Heart left ventricle (tissue), 16 donors: ENCODE results near the gene NOVA2. TPM values are rescaled to one million over a fixed set of nuclear protein-coding genes. Genes with fewer than 3 reads are reported as not detected.

ENCODE experiments used
- ATAC-seq, 4 donors: fragments of 200-7000 bp; cut with Tn5 transposase; one replicate each; pipeline ENCODE4 v1.9.1; 2020 to 2022; ENCODE audit warnings: moderate library complexity in 4 of 4, mild to moderate bottlenecking in 3 of 4, moderate number of reproducible peaks in 1 of 4
- DNase-seq, 5 donors: peaks; one replicate each; pipeline ENCODE4 v3.0.0-alpha.2; 2020
- H3K27ac ChIP-seq, 12 donors: fragments of 200-600 bp; sonication (generic) in 4 of 12; one replicate each; pipeline versions ENCODE4 v1.5.0 to v1.8.0; 2016 to 2022; ENCODE audit warnings: mild to moderate bottlenecking in 2 of 12
- H3K27me3 ChIP-seq, 9 donors: fragments of 200-600 bp; sonication (generic) in 2 of 9; one replicate each; pipeline versions ENCODE4 v1.5.1 to v1.8.0; 2016 to 2022; ENCODE audit warnings: mild to moderate bottlenecking in 3 of 9
- H3K36me3 ChIP-seq, 9 donors: fragments of 200-600 bp; sonication (generic) in 2 of 9; one replicate each; pipeline versions ENCODE4 v1.5.0 to v1.8.0; 2018 to 2022; ENCODE audit warnings: mild to moderate bottlenecking in 2 of 9
- H3K4me1 ChIP-seq, 12 donors: fragments of 200-600 bp; sonication (generic) in 4 of 12; one replicate each; pipeline versions ENCODE4 v1.5.0 to v1.8.0; 2016 to 2022; ENCODE audit warnings: mild to moderate bottlenecking in 3 of 12
- H3K4me3 ChIP-seq, 12 donors: fragments of 200-600 bp; sonication (generic) in 4 of 12; one replicate each; pipeline versions ENCODE4 v1.5.0 to v1.8.0; 2017 to 2022; ENCODE audit warnings: mild to moderate bottlenecking in 9 of 12, moderate library complexity in 4 of 12
- H3K9me3 ChIP-seq, 12 donors: fragments of 200-600 bp; sonication (generic) in 4 of 12; one replicate each; pipeline versions ENCODE4 v1.5.0 to v1.8.0; 2016 to 2022; ENCODE audit warnings: mild to moderate bottlenecking in 1 of 12
- CTCF ChIP-seq, 12 donors: fragments of 200-600 bp; sonication (generic) in 4 of 12; IDR thresholded peaks; one replicate each; pipeline versions ENCODE4 v1.5.0 to v1.8.0; 2018 to 2022; ENCODE audit warnings: antibody characterized with exemption in 12 of 12, mild to moderate bottlenecking in 5 of 12
- POLR2A ChIP-seq, 2 donors: fragments of 450-650 bp; IDR thresholded peaks; one replicate each; pipeline ENCODE4 v1.6.1; 2017; ENCODE audit warnings: antibody characterized with exemption in 2 of 2, mild to moderate bottlenecking in 2 of 2, moderate library complexity in 2 of 2
- WGBS, 4 donors: extraction: QIAGEN DNeasy Blood & Tissue Kit in 2 of 4; methylation state at CpG; one replicate each; pipeline versions ENCODE4 v1.1.5 to v1.1.7; 2013 to 2018; 5-methylcytosine and 5-hydroxymethylcytosine counted together
- intact Hi-C, 10 donors: fragments of 100-400 bp; cut with DNase I; formaldehyde crosslinking; loops; one replicate each; pipeline versions ENCODE4 v1.11.1 to v1.14.2; 2022
- polyA plus RNA-seq, 2 donors: library from polyadenylated mRNA; stranded (reverse); fragments of 200-250 nt; gene quantifications; one replicate each; pipeline ENCODE4 v1.2.3, GENCODE V29; 2013
- total RNA-seq, 9 donors: library from RNA; depleted of rRNA in 2 of 9; stranded (reverse); fragments of >200 nt in 2 of 9; fragmentation: NEBNext Ultra II Directional in 3 of 9; extraction: Animal tissue kit (Norgen Biotek cat#: 25700) in 3 of 9; gene quantifications; one replicate each; pipeline versions ENCODE4 v1.1.0 to v1.2.4, GENCODE V29; 2016 to 2023
- donor health status: ischemic (EF 13 %, LVEDD 7.1; RV severe dilation, severe dysfunction).
- donor health status: healthy with polysubstance abuse.
- donor health status: DM: no; HTN: yes; CAD: no.
- donor health status: DM: no; HTN: no; CAD: no.
- donor health status: ischemic (EF 25% LVEDD 6.9; RV normal size, moderate dysfunction).
- donor health status: ischemic (EF 25% LVEDD 5.7; RV mildly dilated, moderate dysfunction).
- donor health status: healthy.
- donor health status: DM: yes; HTN: yes; CAD: no.
- donor health status: ischemic (EF 35%, LVEDD 5.7; RV mildly dilated, moderate dysfunction).
- donor health status: nonischemic (EF 11% LVEDD 7.7; RV severe dilation, severe dysfunction).
- donor health status: DM: yes; HTN: yes; CAD: no.
- donor health status: PGD.
- donor health status: ischemic (EF 29% LVEDD 5.4; RV normal size, mild dysfunction).
- donor health status: nonischemic (EF 23%, LVEDD 6.1; RV moderate dilation, normal function).

NOVA2 gene
- total and polyA plus RNA-seq, 11 donors, result 2.2 to 10.0 (median 4.8) TPM

DNA sequence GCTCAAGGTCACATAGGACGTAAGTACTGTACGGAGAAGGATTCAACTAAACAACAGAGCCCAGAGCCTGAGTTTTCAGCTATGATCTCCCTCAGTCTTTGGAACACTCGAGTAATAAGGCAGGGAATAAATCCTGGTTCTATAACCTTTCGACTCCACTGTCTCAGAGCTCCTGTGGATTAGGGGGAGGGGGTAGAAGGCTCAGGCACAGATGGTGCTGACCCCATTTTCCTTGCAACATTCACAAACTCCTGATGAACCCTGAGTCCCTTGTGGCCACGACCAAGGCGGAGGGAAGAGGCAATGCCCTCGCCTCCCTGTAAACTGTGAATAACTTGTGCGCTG lies 21.4 kb downstream of the NOVA2 start:
- peaks cover 0 to 32% (median 4%) of the 10 kb centered on the region in 9 donors for H3K27me3 ChIP-seq

DNA sequence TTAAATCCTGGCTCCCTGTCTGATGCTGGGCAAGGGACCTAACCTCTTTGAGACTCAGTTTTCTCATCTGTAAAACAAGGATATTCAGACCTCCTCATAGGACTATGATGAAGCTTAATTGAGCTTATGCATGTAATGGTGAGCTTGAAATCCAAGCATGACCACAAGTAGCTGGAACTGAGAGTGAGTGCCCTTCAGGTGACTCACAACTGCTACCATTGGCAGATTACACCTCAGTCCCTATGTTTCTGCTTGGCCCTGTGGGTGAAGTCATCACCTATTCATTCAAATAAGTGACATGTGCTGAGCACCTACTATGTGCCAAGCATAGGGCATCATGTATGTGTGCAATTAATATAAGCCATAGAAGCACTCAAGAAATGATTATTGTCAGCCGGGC lies 25.7 kb downstream of the NOVA2 start:
- WGBS, 4 donors, result 87 to 94% (median 91%) methylated on average over 1 of the region's 1 CpG
- intact Hi-C loops, result no loop called here
- DNase-seq, result no peak

More for the DNA sequence above, 21.4 kb downstream of the NOVA2 start:
- TF ChIP-seq POLR2A (IDR thresholded peaks at IDR 0.05), result no peak
- no peak for TF ChIP-seq CTCF (IDR thresholded peaks at IDR 0.05)
- Histone ChIP-seq H3K9me3 (no peaks in the 10 kb centered on the region), H3K27ac (no peak overlapping the region), H3K36me3 (peaks cover 0 to 21% (median 0%) of the 10 kb centered on the region in 9 donors), H3K4me1 (peaks cover 0 to 41% (median 24%) of the 10 kb centered on the region in 12 donors), H3K4me3 (no peak overlapping the region)
- no peak for ATAC-seq
- WGBS, 4 donors, result 41 to 59% (median 58%) methylated on average over 8 of the region's 8 CpGs
- DNase-seq, result no peak
- intact Hi-C loops, result no loop called here

DNA sequence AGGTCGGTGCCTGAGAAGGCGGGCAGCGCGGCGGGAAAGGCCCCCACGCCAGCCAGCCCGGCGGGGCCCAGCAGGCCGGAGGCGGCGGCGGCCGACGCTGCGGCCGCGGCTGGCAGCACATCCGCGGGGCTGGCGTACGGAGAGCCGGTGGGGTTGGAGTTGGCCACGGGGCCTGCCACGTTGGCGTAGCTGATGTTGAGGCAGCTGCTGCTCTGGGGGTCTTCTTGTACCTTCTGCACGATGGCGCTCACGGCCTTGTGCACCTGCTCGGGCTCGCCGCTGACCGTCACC lies 33.2 kb downstream of the NOVA2 start:
- 60 to 79% (median 64%) methylated on average over 23 to 32 of the region's 32 CpGs for WGBS, 4 donors
- peaks cover 0 to 32% (median 8%) of the 10 kb centered on the region in 9 donors for H3K27me3 ChIP-seq

More for the DNA sequence above, 25.7 kb downstream of the NOVA2 start:
- H3K27me3 ChIP-seq, result peaks cover 0 to 6% (median 3%) of the 10 kb centered on the region in 9 donors
- H3K36me3 ChIP-seq, result peaks cover 0 to 46% (median 3%) of the 10 kb centered on the region in 9 donors
- no peak for TF ChIP-seq POLR2A (IDR thresholded peaks at IDR 0.05)
- no peak for TF ChIP-seq CTCF (IDR thresholded peaks at IDR 0.05)
- H3K4me3 ChIP-seq, result no peak overlapping the region
- H3K9me3 ChIP-seq, result no peaks in the 10 kb centered on the region
- H3K27ac ChIP-seq, result no peak overlapping the region
- peaks cover 0 to 7% (median 3%) of the 10 kb centered on the region in 12 donors for H3K4me1 ChIP-seq
- no peak for ATAC-seq

More for the DNA sequence above, 33.2 kb downstream of the NOVA2 start:
- ATAC-seq (peak in 1 of 4 donors; percentile 24), DNase-seq (no peak)
- Histone ChIP-seq H3K4me3 (peak overlapping the region in 1 of 12 donors; percentile 39), H3K27ac (no peak overlapping the region), H3K36me3 (peaks cover 0 to 23% (median 6%) of the 10 kb centered on the region in 9 donors), H3K4me1 (peaks cover 0 to 4% (median 0%) of the 10 kb centered on the region in 12 donors), H3K9me3 (no peaks in the 10 kb centered on the region)
- no peak for TF ChIP-seq CTCF (IDR thresholded peaks at IDR 0.05)
- intact Hi-C loops, result no loop called here
